HG02571 (cell line): Measurements from ENCODE around the gene ISLR2.

Experiments
- ATAC-seq: cut with Tn5 transposase; IDR thresholded peaks from one replicate; pipeline ENCODE4 v1.9.1; 2021; ENCODE audit warnings: mild to moderate bottlenecking, moderate library complexity; ENCODE audit not compliant: unreplicated experiment

The ISLR2 gene

DNA sequence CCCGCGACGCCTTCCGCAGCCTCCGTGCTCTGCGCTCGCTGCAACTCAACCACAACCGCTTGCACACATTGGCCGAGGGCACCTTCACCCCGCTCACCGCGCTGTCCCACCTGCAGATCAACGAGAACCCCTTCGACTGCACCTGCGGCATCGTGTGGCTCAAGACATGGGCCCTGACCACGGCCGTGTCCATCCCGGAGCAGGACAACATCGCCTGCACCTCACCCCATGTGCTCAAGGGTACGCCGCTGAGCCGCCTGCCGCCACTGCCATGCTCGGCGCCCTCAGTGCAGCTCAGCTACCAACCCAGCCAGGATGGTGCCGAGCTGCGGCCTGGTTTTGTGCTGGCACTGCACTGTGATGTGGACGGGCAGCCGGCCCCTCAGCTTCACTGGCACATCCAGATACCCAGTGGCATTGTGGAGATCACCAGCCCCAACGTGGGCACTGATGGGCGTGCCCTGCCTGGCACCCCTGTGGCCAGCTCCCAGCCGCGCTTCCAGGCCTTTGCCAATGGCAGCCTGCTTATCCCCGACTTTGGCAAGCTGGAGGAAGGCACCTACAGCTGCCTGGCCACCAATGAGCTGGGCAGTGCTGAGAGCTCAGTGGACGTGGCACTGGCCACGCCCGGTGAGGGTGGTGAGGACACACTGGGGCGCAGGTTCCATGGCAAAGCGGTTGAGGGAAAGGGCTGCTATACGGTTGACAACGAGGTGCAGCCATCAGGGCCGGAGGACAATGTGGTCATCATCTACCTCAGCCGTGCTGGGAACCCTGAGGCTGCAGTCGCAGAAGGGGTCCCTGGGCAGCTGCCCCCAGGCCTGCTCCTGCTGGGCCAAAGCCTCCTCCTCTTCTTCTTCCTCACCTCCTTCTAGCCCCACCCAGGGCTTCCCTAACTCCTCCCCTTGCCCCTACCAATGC, 45.1 kb downstream of the ISLR2 start:
- ATAC-seq: no peak

DNA sequence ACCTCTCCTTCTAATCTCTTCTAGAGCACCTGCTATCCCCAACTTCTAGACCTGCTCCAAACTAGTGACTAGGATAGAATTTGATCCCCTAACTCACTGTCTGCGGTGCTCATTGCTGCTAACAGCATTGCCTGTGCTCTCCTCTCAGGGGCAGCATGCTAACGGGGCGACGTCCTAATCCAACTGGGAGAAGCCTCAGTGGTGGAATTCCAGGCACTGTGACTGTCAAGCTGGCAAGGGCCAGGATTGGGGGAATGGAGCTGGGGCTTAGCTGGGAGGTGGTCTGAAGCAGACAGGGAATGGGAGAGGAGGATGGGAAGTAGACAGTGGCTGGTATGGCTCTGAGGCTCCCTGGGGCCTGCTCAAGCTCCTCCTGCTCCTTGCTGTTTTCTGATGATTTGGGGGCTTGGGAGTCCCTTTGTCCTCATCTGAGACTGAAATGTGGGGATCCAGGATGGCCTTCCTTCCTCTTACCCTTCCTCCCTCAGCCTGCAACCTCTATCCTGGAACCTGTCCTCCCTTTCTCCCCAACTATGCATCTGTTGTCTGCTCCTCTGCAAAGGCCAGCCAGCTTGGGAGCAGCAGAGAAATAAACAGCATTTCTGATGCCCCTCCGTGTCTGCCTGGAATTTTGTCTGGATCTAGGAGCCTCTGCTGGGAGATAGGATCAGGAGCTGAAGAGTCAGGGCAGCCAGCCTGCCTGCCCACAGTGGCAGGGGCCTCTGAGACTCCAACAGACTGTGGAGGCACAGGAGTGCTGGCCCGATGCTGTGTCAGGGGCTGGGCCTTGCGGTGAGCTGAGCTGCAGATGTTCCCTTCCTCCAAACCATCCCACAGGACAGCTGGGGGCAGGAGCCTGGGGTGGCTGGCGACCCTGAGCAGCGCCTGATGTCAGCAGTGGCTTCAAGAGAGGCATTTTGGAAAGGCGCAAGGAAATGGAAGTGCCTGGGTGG, 46.2 kb downstream of the ISLR2 start:
- ATAC-seq: no peak

DNA sequence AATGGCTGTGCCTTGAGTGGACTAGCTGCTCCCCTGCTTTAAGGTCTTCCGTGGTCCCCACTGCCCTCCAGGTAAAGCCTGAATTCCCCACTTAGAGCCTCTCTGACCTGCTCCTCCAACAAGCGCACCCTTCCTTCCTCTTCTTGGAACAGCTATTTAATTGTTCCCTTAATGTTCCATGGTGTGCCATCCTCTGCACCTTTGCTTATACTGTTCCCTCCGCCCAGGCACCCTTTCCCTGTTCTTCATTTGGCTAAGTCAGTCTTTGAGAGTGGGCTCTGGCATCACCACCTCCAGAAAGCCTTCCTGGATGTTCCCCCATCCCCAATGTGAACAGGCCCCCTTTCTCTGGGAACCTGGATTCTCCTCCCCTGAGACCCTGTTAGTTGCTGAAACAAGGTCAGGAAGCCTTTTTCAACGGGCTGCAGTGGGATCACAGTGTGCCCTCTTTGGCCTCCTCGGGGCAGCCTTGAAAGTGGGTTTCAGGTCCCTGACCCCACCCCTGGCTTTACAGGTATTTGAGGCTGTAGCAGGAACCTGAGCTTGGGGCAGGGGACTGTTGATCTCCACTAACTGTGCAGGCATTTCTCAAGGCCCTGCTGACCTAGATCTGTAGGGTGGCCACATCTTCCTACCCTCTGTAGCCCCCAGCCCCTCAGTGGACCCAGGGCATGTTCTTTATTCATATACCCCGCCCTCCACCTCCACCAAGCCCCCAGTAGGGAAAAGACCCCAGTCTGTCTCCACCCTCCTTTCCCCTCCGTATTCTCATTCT, 48.1 kb downstream of the ISLR2 start:
- ATAC-seq: no peak

DNA sequence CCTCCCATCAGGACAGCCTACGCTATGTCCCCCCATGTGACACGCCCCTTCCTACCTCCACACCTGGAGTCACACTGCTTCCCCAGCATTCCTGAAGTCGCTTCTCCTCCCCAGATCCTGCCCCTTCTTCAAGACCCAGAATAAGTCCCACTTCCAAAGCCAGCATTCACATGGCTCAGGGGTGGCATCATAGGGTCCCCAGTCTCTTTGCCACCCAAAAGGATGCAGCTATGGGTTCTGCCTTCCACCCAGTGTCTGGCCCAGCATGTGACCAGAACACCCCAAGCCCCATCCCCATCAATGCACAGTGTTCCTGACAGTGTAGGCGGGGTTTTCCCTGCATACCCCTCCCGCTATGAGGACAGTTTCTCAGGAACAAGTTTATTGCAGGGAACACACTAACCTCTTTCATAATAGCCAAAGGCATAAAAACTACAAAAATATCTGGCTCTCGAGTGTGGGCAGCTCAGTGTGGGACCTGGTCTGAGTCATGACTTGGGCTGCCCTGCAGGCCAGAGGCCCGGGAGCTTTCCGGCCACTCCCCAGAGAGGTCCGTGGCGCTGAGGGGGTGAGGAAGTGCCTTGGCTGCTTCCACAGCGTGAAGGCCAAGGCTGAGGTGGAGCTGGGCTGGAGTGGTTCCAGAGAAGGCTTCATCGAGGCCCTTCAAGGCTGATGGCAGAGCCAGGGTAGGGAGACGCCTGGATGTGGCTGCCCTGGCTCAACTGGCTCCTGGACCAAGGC, 48.9 kb downstream of the ISLR2 start:
- ATAC-seq: no peak

DNA sequence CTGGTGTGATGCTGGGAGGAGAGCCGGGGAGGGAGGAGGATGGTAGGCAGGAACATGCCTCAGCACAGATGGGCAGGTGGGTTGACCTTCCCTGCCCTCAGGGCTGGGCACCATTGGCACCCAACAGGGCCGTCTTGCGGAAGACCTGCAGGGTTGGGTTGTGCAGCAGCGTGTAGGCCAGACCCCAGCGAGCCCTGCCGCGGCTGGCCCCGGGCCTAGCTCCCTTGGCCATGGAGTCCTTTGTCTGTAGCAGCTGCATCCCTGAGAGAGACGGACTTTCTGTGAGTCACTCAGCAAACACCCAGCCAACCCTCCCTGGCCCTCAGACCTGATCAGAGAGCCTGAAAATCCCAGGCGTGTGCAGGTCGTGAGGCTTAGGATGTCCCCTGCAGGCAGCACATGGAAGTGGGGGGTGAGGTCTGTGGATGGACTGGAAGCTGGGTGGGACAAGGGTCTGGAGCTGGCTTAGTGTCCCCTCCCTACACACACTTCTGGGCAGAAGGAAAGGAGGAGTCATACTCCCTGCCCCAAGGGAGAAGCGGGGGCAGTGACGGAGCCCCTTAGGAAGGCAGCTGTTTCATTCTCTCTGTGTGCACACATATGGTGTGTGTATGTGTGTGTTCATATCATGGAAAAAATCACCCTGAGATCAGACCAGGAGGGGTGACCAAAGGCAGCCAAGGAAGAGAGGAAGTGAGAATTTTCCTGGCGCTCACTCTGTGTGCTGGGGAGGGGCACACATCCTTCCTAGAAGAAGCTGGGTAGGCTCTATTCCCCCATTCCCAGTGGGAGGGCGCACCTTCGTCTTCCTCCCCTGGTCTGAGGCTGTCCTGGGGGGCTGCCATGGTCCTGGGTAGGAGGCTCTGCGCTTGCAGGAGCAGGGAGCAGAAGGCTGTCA, 49.8 kb downstream of the ISLR2 start:
- no peak for ATAC-seq

DNA sequence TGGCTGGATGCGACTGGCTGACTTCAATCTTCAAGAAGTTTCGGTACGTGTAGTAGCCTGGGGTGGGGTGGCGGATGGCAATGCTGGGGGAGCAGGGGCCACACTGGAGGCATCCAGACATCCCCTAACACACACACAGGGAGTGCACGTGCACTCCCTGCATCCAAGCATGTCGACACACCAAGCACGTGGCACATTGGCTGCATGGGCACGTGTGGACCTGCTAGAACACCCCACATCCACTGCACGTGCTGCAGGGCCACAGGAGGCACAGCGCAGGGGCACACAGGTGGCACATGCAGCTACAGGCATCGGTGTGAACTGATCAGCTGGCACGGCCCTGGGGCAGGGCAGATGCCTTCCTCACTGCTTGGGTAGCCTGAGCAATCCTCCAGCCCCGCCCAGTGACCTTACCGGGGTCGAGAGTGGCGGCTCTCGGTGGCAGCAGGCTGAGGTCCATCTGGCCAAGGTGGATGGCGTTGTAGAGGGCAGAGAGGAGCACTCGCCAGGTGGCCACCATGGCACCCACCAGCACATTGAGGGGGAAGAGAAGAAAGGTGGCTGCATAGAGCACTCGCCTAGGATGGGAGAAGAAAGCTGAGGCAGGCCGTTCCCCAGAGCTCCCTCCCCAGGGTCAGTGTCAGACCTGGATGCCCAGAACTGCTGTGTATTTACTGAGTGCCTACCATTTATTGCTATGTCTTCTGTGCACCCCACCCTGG, 50.7 kb downstream of the ISLR2 start:
- no peak for ATAC-seq

DNA sequence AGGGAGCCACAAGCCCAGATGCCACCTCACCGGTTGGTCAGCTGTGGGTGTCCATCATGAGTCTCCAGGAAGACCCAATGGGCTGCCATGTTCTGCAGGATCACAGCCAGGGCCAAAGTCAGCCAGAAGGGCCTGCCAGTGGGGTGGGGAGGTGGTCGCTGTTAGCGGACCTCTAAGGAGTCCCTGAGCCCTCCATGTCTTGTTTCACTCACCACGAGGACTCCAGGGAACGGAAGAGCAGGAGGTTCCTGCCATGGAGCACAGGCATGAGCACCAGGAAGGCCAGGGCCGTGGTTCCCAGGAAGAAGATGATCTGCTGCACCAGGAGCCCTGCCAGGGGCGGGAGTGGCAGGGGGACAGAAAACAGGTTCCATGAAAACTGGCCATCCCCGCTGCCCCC, 51.7 kb downstream of the ISLR2 start:
- no peak for ATAC-seq

DNA sequence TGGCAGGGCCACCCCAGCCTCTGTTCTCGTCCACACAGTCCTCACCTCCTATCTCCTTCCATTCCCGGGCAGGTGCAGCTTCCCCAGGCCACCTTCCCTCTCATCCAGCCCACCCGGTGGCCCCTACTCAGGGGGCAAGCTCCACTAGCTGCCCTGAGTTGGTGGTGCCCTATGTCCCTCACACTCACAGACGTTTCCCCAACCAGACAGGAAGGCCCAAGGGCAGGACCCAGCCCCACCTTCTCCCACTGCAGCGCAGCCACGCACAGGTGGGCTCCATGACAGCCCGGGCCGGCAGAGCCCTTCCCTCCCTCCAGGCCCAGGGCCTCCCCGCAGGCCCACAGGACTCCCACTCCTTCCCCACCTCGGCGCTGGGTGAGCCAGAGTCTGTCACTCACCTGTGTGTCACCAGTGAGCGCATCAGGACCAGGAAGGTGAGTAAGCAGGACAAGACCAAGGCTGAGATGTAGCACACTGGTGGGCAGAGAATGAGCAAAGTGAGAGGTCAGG, 54.3 kb downstream of the ISLR2 start:
- ATAC-seq: no peak

DNA sequence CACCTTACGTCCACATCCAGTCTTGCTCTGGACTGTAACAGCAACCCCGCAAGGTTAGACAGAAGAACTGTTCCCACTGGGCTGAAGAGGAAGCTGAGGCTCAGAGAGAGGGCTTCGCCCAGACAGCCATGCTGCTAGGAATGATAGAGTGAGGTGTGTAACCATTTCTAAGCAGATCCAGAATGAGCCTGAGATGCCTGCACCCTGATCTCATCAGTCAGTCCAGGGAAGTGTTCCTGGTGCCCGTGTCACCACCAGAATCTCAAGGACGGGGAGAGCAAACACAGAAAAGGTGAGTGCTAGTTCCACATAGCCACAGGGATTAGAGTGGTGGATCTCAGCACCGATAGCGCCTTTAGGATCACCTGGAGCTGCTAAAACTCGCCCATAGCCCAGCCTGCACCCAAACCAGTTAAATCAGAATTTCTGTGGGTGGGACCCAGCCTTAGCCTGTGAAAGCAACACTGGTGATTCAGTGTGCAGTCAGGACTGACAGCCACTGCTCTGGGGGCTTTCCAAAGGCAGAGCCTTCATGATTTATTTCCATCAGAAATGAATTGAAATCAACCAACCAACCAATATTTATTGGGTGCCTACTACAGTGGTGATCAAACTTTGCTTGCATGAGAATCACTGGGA, 55.4 kb downstream of the ISLR2 start:
- ATAC-seq: no peak
